Peyer's patch (tissue), 4 donors: ENCODE measurements around the gene F7. TPM values are rescaled to one million over a fixed set of nuclear protein-coding genes. Genes with fewer than 3 reads are reported as not detected.

Experiments
- DNase-seq, 3 donors: peaks; one replicate each; pipeline ENCODE4 v3.0.0-alpha.2; 2017 to 2019
- H3K27ac ChIP-seq, 4 donors: fragments of 200-600 bp; sonication (generic); one replicate each; pipeline ENCODE4 v1.5.1; 2016 to 2019
- H3K27me3 ChIP-seq, 2 donors: fragments of 200-600 bp; sonication (generic); one replicate each; pipeline ENCODE4 v1.5.1; 2019
- H3K36me3 ChIP-seq, 3 donors: fragments of 200-600 bp; sonication (generic); one replicate each; pipeline ENCODE4 v1.5.1; 2016 to 2019
- H3K4me1 ChIP-seq, 4 donors: fragments of 200-600 bp; sonication (generic); one replicate each; pipeline ENCODE4 v1.5.1; 2016 to 2019
- H3K4me3 ChIP-seq, 4 donors: fragments of 200-600 bp; sonication (generic); 1 replicate in 3 of 4; 2 replicates in 1 of 4; pipeline ENCODE4 v1.5.1; 2016 to 2019; ENCODE audit warnings: mild to moderate bottlenecking in 1 of 4
- H3K9me3 ChIP-seq, 4 donors: fragments of 200-600 bp; sonication (generic); one replicate each; pipeline ENCODE4 v1.5.1; 2016 to 2019; ENCODE audit warnings: mild to moderate bottlenecking in 1 of 4
- POLR2A ChIP-seq, 2 donors: fragments of 450-650 bp; IDR thresholded peaks; one replicate each; pipeline ENCODE4 v1.5.1; 2017; ENCODE audit warnings: antibody characterized with exemption in 2 of 2, mild to moderate bottlenecking in 2 of 2, moderate library complexity in 2 of 2
- total RNA-seq, 4 donors: library from RNA; depleted of rRNA; stranded (reverse); fragments of >200 nt; gene quantifications; one replicate each; pipeline ENCODE4 v1.1.0, GENCODE V29; 2016
- TF ChIP-seq, protein P1 (sequence below), 6 experiments: fragments of 450-650 bp in 4 of 6; fragments of 200-600 bp in 2 of 6; sonication (generic) in 1 of 6; IDR thresholded peaks; one replicate each; pipeline ENCODE4 v1.5.1; 2017 to 2019; ENCODE audit warnings: antibody characterized with exemption in 6 of 6, mild to moderate bottlenecking in 3 of 6, moderate library complexity in 1 of 6

F7 gene
- total RNA-seq, 4 donors from 2014 or later, result 1.9 to 2.9 TPM; not detected in 2

DNA sequence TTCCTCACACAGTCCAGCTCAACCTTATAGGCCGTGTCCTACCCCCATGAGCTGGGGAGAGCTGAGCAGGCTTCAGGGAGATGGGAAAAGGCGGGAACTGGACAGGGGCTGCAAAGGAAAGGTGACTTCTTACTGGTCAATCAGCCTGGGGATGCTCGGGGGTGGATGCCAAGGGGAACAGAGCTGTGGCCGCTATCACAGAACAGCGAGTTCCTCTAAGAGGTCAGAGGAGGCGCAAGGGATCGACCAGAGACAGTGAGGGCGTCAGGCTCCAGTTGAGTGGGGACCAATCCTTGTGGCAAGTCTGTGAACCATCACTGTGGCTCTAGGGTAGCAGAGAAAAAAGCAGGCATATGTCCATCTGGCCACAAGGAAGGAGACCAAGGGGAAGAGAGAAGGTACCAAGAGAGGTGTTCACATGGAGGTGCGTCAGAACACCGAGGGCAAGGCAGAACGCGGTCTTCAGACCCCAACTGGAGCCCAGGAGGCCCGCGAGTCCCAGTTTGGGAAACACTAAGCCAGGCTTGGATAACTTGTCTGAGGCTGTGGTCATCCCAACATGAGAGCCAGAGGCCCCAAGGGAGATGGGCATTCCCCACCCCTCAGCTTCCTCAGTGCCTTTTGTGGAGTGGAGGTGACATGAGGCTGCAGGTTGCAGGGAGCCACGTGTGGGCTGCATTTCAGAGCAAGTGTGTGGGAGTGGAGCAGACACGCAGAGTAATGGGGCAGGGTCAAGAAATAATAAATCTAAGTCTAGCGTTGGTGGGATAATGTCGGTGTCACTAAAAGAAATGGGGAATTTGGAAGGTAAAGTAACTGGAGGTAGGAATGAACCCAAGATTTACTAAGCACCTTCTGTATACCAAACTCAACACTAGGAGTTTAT, 20.9 kb downstream of the F7 start:
- no peak overlapping the region for H3K4me3 ChIP-seq
- no peak for TF ChIP-seq POLR2A (IDR thresholded peaks at IDR 0.05)
- TF ChIP-seq, protein P1, sequence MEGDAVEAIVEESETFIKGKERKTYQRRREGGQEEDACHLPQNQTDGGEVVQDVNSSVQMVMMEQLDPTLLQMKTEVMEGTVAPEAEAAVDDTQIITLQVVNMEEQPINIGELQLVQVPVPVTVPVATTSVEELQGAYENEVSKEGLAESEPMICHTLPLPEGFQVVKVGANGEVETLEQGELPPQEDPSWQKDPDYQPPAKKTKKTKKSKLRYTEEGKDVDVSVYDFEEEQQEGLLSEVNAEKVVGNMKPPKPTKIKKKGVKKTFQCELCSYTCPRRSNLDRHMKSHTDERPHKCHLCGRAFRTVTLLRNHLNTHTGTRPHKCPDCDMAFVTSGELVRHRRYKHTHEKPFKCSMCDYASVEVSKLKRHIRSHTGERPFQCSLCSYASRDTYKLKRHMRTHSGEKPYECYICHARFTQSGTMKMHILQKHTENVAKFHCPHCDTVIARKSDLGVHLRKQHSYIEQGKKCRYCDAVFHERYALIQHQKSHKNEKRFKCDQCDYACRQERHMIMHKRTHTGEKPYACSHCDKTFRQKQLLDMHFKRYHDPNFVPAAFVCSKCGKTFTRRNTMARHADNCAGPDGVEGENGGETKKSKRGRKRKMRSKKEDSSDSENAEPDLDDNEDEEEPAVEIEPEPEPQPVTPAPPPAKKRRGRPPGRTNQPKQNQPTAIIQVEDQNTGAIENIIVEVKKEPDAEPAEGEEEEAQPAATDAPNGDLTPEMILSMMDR (IDR thresholded peaks at IDR 0.05), result no peak
- peak in 2 of 3 donors; percentile 17 to 34 for DNase-seq

DNA sequence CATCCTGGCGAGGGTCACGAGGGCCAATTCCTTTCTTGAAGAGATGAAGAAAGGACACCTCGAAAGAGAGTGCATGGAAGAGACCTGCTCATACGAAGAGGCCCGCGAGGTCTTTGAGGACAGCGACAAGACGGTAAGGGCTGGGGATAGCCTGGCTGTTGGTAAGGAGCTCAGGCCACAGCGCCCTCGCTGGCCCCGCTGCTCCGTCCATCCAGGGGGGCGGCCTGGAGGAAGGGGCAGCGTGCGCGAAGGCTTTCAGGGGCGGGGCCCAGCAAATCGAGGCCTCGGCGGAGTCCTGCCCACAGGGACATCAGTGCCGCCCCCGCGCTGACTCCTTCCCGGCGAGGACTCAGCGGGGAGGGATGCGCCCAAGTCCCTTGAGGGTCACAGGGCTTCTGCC, 23.9 kb downstream of the F7 start:
- Histone ChIP-seq H3K36me3 (no peaks in the 10 kb centered on the region), H3K4me3 (no peak overlapping the region), H3K9me3 (peaks cover 0 to 5% (median 0%) of the 10 kb centered on the region in 4 donors), H3K27me3 (no peaks in the 10 kb centered on the region), H3K27ac (no peak overlapping the region), H3K4me1 (no peaks in the 10 kb centered on the region)
- peak in 1 of 3 donors; percentile 23 for DNase-seq
- TF ChIP-seq, protein P1 (IDR thresholded peaks at IDR 0.05), result no peak
- no peak for TF ChIP-seq POLR2A (IDR thresholded peaks at IDR 0.05)

More for the DNA sequence above, 20.9 kb downstream of the F7 start:
- Histone ChIP-seq H3K27ac (no peak overlapping the region), H3K9me3 (peaks cover 0 to 5% (median 0%) of the 10 kb centered on the region in 4 donors), H3K27me3 (no peaks in the 10 kb centered on the region), H3K4me1 (peaks cover 0 to 5% (median 0%) of the 10 kb centered on the region in 4 donors), H3K36me3 (no peaks in the 10 kb centered on the region)

DNA sequence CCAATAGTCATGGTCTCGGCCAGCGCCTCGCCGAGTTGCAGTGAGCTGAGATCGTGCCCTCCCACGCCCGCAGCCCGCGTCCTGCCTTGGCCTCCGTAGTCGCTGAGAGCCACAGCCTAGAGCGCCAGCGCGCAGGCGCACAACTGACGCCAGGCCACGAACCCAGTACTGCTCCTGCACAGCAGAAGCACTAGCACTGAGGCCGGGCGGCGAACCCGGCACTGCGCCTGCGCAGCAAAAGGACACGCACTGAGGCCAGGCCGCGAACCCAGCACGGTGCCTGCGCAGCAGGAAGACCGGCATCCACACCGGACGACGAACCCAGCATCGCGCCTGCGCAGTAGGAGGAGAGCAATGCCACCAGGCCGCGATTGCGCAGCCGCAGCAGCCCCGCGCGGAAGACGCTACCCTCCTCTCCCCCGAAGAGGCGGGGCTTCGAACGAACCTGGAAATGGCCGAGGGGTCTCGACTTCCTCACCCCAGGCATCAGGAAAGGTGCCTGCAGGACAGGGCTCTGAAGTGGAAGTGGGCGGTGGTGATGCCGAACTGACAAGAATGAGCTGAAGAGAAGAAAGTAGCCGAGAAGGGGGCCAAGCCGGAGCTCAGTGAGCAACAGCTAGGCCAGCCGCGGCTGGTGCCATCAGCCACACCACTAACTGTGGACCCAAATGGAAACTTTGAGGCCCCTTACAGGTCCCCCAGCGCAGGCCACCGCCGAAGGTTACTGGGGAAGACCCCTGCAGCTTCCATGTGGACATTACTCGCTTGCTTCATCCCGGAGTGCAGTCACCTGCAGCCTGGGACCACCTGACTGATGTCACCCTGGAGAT, 24.5 kb downstream of the F7 start:
- peak in 1 of 3 donors; percentile 35 for DNase-seq
- H3K27ac ChIP-seq, result no peak overlapping the region
- peak overlapping the region in 1 of 4 donors; percentile 1 for H3K4me3 ChIP-seq
- H3K36me3 ChIP-seq, result no peaks in the 10 kb centered on the region
- TF ChIP-seq, protein P1 (IDR thresholded peaks at IDR 0.05), result no peak
- TF ChIP-seq POLR2A (IDR thresholded peaks at IDR 0.05), result no peak
- peaks cover 0 to 5% (median 0%) of the 10 kb centered on the region in 4 donors for H3K9me3 ChIP-seq
- no peaks in the 10 kb centered on the region for H3K27me3 ChIP-seq
- no peaks in the 10 kb centered on the region for H3K4me1 ChIP-seq

DNA sequence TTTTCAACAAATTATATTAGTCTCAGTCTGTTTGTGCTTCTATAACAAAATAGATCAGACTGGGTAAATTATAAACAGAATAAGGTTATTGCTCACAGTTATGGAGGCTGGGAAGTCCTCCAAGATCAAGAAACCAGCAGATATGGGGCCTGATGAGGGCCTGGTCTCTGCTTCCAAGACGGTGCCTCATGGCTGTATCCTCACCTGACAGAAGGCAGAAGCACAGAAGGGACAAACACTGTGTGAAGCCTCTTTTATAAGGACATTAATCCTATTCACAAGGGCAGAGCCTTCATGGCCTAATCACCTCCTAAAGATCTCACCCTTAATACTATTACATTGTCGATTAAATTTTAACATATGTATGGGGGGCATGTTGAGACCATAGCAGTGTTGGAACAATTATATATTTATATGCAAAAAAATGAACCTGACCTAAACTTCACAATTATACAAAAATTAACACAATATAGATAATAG, 29.7 kb downstream of the F7 start:
- H3K27ac ChIP-seq, result no peak overlapping the region
- TF ChIP-seq, protein P1 (IDR thresholded peaks at IDR 0.05), result no peak
- no peak for TF ChIP-seq POLR2A (IDR thresholded peaks at IDR 0.05)
- DNase-seq, result no peak
- peaks cover 0 to under 1% (median 0%) of the 10 kb centered on the region in 4 donors for H3K9me3 ChIP-seq
- no peaks in the 10 kb centered on the region for H3K4me1 ChIP-seq
- H3K27me3 ChIP-seq, result no peaks in the 10 kb centered on the region
- no peaks in the 10 kb centered on the region for H3K36me3 ChIP-seq
- no peak overlapping the region for H3K4me3 ChIP-seq

DNA sequence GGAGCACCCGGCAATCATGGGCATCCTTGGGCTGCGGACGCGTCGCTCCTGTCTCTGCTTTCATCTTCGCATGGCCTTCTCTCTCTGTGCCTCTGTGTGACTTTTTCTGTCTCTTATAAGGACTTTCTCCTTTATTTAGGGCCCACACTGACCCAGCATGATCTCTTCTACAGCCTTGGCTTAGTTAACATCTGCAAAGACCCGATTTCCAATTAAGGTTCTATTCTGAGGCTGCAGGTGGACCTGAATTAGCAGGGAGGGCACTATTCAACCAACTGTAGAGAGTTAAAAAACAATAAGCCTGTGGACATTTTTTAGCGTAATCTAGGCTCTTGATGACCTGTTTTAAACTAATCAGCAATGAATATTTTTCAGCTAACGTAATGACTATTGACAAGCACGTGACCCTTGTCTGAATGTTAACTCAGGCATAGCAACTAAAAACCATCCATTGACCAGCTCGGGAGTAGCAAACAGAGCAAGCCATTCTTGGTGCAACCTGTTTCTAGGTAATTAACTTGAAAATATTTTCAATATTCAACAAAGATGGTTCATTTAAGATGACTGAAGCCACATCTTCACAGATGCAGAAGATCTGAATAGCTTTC, 32.2 kb downstream of the F7 start:
- Histone ChIP-seq H3K27me3 (no peaks in the 10 kb centered on the region), H3K4me3 (no peak overlapping the region), H3K4me1 (no peaks in the 10 kb centered on the region), H3K36me3 (no peaks in the 10 kb centered on the region), H3K27ac (no peak overlapping the region), H3K9me3 (no peaks in the 10 kb centered on the region)
- DNase-seq, result no peak
- TF ChIP-seq, protein P1 (IDR thresholded peaks at IDR 0.05), result no peak
- TF ChIP-seq POLR2A (IDR thresholded peaks at IDR 0.05), result no peak
